Esophagus muscularis mucosa (tissue), 4 donors: Measurements from ENCODE around the gene SH3PXD2A. TPM values are rescaled to one million over a fixed set of nuclear protein-coding genes. Genes with fewer than 3 reads are reported as not detected.
"Not testable (repeated sequence)": the region's sequence is repeated elsewhere in the genome, so short reads cannot be mapped to it uniquely, and the experiment has no call there.

Source experiments
- DNase-seq: peaks from one replicate; pipeline ENCODE4 v3.0.0-alpha.2; 2017; ENCODE audit errors: extremely low spot score
- H3K27ac ChIP-seq, 4 donors: fragments of 200-600 bp; sonication (generic); replicated peaks in 1 of 4; 1 replicate in 3 of 4; 2 replicates in 1 of 4; pipeline ENCODE4 v1.5.1; 2016 to 2019; ENCODE audit warnings: mild to moderate bottlenecking in 1 of 4
- H3K27me3 ChIP-seq, 4 donors: fragments of 200-600 bp; sonication (generic); one replicate each; pipeline versions ENCODE4 v1.5.1 to v1.6.0; 2016 to 2019
- H3K36me3 ChIP-seq, 4 donors: fragments of 200-600 bp; sonication (generic); one replicate each; pipeline ENCODE4 v1.5.1; 2016 to 2019
- H3K4me1 ChIP-seq, 4 donors: fragments of 200-600 bp; sonication (generic); one replicate each; pipeline ENCODE4 v1.5.1; 2016 to 2019
- H3K4me3 ChIP-seq, 4 donors: fragments of 200-600 bp; sonication (generic); 1 replicate in 2 of 4; 2 replicates in 2 of 4; pipeline ENCODE4 v1.5.1; 2016 to 2019; ENCODE audit warnings: mild to moderate bottlenecking in 4 of 4, moderate library complexity in 1 of 4
- H3K9me3 ChIP-seq, 4 donors: fragments of 200-600 bp; sonication (generic); 1 replicate in 3 of 4; 2 replicates in 1 of 4; pipeline ENCODE4 v1.5.1; 2016 to 2019
- EP300 ChIP-seq: sonication (generic); formaldehyde crosslinking; IDR thresholded peaks from one replicate; pipeline ENCODE4 v1.6.1; 2017; ENCODE audit warnings: antibody characterized with exemption
- POLR2A ChIP-seq: fragments of 450-650 bp; IDR thresholded peaks from one replicate; pipeline ENCODE4 v1.6.1; 2017; ENCODE audit warnings: antibody characterized with exemption, moderate library complexity, mild to moderate bottlenecking, low read depth
- POLR2AphosphoS5 ChIP-seq, 2 donors: sonication (generic); formaldehyde crosslinking; IDR thresholded peaks; one replicate each; pipeline ENCODE4 v1.6.1; 2017; ENCODE audit warnings: antibody characterized with exemption in 2 of 2
- WGBS: methylation state at CpG from one replicate; pipeline ENCODE4 v1.1.5; 2018; 5-methylcytosine and 5-hydroxymethylcytosine counted together
- intact Hi-C: fragments of 100-400 bp; cut with DNase I; formaldehyde crosslinking; loops from one replicate; pipeline ENCODE4 v1.15.1; 2023
- total RNA-seq, 4 donors: library from RNA; depleted of rRNA; stranded (reverse); fragments of >200 nt; gene quantifications; one replicate each; pipeline versions ENCODE4 v1.1.0 to v1.2.1, GENCODE V29; 2016
- TF ChIP-seq, protein P1 (sequence below), 3 experiments: fragments of 200-600 bp in 2 of 3; fragments of 450-650 bp in 1 of 3; sonication (generic) in 2 of 3; IDR thresholded peaks; one replicate each; pipeline ENCODE4 v1.5.1; 2017 to 2019; ENCODE audit warnings: antibody characterized with exemption in 3 of 3, mild to moderate bottlenecking in 2 of 3, moderate library complexity in 1 of 3

Gene SH3PXD2A
- total RNA-seq, 4 donors from 2014 or later, result 30.5 to 69.3 (median 40.0) TPM

DNA sequence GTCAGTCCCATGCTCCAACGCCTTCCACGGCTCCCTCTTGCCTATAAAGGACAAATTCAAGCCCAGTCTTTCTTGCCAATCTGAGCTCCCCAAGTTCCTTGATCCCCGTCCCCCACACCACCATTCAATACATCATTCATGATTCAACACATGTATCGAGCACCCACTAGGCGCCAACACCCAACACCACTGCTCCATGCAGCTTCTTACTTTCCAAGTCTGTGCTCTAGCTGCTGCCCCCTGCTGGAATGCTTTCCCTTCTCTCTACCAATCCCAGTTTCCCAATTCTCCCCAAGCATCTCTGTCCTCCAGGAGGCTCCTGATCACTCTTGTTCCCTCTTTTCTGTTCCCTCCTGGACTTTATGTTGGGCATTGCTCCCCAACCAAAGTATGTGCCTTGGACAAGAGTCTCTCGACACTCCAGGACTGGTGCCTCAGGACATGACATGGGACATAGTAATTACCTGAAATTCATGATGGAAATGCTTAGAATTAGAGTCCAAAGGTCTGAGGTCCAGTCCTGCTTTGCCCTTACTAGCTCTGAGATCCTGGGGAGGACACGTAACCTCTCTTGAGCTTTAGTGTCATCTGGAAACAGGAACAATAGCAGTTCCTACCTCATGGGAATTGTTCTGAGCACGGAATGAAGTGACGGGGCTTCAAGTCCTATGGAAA is 189.2 kb downstream of the SH3PXD2A start:
- Histone ChIP-seq H3K36me3 (no peaks in the 10 kb centered on the region), H3K27ac (peak overlapping the region; percentile 61 to 74 (median 67)), H3K9me3 (no peaks in the 10 kb centered on the region), H3K4me1 (peaks cover 62 to 83% (median 79%) of the 10 kb centered on the region in 4 donors), H3K4me3 (no peak overlapping the region), H3K27me3 (no peaks in the 10 kb centered on the region)
- no peak for DNase-seq
- TF ChIP-seq POLR2AphosphoS5 (IDR thresholded peaks at IDR 0.05) (no peak), POLR2A (no peak), EP300 (no peak)
- TF ChIP-seq, protein P1, sequence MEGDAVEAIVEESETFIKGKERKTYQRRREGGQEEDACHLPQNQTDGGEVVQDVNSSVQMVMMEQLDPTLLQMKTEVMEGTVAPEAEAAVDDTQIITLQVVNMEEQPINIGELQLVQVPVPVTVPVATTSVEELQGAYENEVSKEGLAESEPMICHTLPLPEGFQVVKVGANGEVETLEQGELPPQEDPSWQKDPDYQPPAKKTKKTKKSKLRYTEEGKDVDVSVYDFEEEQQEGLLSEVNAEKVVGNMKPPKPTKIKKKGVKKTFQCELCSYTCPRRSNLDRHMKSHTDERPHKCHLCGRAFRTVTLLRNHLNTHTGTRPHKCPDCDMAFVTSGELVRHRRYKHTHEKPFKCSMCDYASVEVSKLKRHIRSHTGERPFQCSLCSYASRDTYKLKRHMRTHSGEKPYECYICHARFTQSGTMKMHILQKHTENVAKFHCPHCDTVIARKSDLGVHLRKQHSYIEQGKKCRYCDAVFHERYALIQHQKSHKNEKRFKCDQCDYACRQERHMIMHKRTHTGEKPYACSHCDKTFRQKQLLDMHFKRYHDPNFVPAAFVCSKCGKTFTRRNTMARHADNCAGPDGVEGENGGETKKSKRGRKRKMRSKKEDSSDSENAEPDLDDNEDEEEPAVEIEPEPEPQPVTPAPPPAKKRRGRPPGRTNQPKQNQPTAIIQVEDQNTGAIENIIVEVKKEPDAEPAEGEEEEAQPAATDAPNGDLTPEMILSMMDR (IDR thresholded peaks at IDR 0.05), result peak; percentile 19 to 40 (median 20)
- intact Hi-C loops, result no loop called here
- WGBS, result 98% methylated on average over 9 of the region's 9 CpGs

DNA sequence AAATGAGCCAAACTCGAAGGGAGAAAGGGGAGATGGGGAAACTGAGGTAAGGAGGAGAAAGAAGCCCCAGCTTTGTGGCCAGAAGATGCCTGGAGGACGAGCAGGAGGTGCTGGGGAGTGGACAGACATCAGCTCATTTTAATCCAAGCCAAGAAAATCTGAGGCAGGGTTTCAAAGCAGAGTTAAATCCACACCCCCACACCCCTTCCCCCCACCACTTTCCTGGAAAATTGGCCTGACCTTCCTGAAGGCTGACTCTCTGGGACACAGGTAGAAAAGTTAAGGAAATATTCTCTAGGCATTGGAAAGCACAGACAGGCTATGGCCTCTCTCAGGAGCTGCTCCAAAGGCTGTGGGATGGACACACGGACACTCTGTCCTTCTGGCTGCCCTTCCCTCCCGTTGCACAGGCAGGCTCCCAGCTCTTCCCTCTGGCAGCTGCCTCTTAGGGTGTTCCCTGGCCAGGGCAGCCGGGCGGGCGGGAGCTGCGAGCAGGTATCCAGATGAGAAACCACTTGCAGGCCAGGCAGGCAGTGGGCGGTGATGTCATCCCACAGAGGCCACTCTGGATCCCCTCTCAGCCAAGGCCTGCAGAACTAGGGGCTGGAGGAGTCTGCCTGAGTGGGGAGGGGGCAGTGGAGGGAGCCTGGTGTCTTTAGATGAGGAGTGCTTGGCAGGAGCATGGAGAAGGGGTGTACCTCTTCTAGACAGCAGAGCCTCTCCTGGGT is 190.1 kb downstream of the SH3PXD2A start:
- DNase-seq, result no peak
- TF ChIP-seq EP300, result no peak
- TF ChIP-seq POLR2AphosphoS5 (IDR thresholded peaks at IDR 0.05), result no peak
- TF ChIP-seq POLR2A, result no peak
- TF ChIP-seq, protein P1 (IDR thresholded peaks at IDR 0.05), result no peak
- H3K27ac ChIP-seq, result peak overlapping the region in 3 of 4 donors; percentile 41 to 74 (median 44)
- H3K36me3 ChIP-seq, result no peaks in the 10 kb centered on the region
- H3K4me1 ChIP-seq, result peaks cover 65 to 91% (median 88%) of the 10 kb centered on the region in 4 donors
- intact Hi-C loops, result no loop called here
- H3K9me3 ChIP-seq, result no peaks in the 10 kb centered on the region
- WGBS, result 59% methylated on average over 9 of the region's 9 CpGs
- no peaks in the 10 kb centered on the region for H3K27me3 ChIP-seq
- no peak overlapping the region for H3K4me3 ChIP-seq

DNA sequence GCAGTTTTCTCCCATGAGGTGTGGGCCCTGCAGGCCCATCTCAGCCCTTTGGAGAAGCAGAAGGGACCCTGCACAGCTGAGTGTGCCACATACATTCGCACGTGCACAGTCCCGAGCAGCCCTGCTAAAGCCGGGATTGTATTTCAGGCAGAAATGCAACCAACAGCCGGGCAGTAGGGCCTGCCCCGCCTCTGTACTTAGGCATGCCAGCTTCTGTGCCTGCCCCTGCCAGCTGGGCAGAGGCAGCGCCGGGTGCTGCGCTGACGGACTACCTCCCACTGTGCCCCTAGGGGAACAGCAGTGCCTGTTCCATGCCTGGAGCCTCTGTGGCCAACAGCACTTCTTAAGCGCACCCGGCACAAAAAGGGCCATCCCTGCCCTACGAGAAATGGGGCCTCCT is 191.6 kb downstream of the SH3PXD2A start:
- intact Hi-C loops, result no loop called here
- no peak for DNase-seq

DNA sequence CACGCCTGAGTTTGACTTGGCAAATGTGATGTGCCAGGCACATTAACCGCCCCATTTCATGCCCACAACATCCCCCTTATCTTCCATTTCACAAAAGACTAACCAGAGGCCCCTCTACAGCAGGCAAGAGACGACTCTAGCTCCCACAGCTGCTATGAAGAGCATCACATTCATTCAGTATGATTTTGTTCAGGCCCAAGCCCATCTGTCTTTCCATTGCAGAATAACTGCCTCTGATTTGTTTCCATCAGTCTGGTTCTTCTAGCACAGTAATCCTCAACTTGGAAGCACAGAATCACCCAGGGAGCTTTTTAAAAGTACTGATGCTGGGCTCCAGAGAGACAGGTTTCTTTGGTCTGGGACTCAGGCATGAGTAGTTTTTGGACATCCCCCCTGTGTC is 192.1 kb downstream of the SH3PXD2A start:
- intact Hi-C loops, result no loop called here
- Histone ChIP-seq H3K27ac (peak overlapping the region; percentile 53 to 70 (median 60)), H3K36me3 (peaks cover 1 to 11% (median 10%) of the 10 kb centered on the region in 4 donors), H3K4me3 (no peak overlapping the region), H3K4me1 (peaks cover 57 to 92% (median 91%) of the 10 kb centered on the region in 4 donors), H3K27me3 (no peaks in the 10 kb centered on the region), H3K9me3 (no peaks in the 10 kb centered on the region)
- 88% methylated on average over 3 of the region's 3 CpGs for WGBS
- DNase-seq, result no peak
- TF ChIP-seq POLR2AphosphoS5 (IDR thresholded peaks at IDR 0.05), result no peak
- TF ChIP-seq EP300, result no peak
- TF ChIP-seq, protein P1 (IDR thresholded peaks at IDR 0.05), result no peak
- no peak for TF ChIP-seq POLR2A

More for the DNA sequence above, 191.6 kb downstream of the SH3PXD2A start:
- no peaks in the 10 kb centered on the region for H3K9me3 ChIP-seq
- H3K27ac ChIP-seq, result peak overlapping the region; percentile 53 to 70 (median 60)
- peaks cover 0 to 5% (median 4%) of the 10 kb centered on the region in 4 donors for H3K36me3 ChIP-seq
- no peaks in the 10 kb centered on the region for H3K27me3 ChIP-seq
- 81% methylated on average over 13 of the region's 13 CpGs for WGBS
- H3K4me1 ChIP-seq, result peaks cover 61 to 92% (median 91%) of the 10 kb centered on the region in 4 donors
- H3K4me3 ChIP-seq, result no peak overlapping the region
- no peak for TF ChIP-seq POLR2A
- TF ChIP-seq, protein P1 (IDR thresholded peaks at IDR 0.05), result peak in 1 of 3 experiments; percentile 8
- no peak for TF ChIP-seq EP300
- TF ChIP-seq POLR2AphosphoS5 (IDR thresholded peaks at IDR 0.05), result peak; percentile 53 to 56

DNA sequence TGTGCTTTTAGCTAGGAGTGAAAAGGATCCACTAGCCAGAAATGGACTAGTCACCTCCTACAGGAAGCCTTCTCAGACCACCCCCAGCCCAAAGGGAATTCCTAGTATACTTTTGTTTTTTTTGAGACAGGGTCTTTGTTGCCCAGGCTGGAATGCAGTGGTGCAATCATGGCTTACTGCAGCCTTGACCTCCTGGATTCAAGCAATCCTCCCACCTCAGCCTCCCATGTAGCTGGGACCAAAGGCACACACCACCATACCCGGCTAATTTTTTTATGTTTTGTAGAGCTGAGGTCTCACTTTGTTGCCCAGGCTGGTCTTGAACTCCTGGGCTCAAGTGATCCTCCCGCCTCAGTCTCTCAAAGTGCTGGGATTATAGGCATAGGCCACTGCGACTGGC is 192.7 kb downstream of the SH3PXD2A start:
- peak overlapping the region in 3 of 4 donors; percentile 58 to 70 (median 61) for H3K27ac ChIP-seq
- intact Hi-C loops, H3K27me3 ChIP-seq, DNase-seq, H3K9me3 ChIP-seq, H3K4me3 ChIP-seq: not testable (repeated sequence)
- H3K4me1 ChIP-seq, result peaks cover 51 to 90% (median 88%) of the 10 kb centered on the region in 4 donors
- WGBS, result 100% methylated on average over 2 of the region's 3 CpGs
- H3K36me3 ChIP-seq, result peaks cover 6 to 16% (median 15%) of the 10 kb centered on the region in 4 donors
